HepG2 (cell line): ENCODE data around the gene EMC9. TPM values are rescaled to one million over a fixed set of nuclear protein-coding genes. Genes with fewer than 3 reads are reported as not detected.

Experiments
- EED ChIP-seq: sonication (generic); formaldehyde crosslinking; IDR thresholded peaks from 2 replicates; pipeline ENCODE4 v1.5.0; 2020; ENCODE audit warnings: mild to moderate bottlenecking, missing genetic modification reagents
- GABPB1 ChIP-seq: IDR thresholded peaks from 2 replicates; pipeline ENCODE4 v1.6.1; 2016; ENCODE audit warnings: mild to moderate bottlenecking, missing genetic modification reagents, moderate library complexity, missing compliant biosample characterization
- GATA4 ChIP-seq: sonication (generic); IDR thresholded peaks from 2 replicates; pipeline ENCODE4 v1.6.1; 2016; ENCODE audit warnings: antibody characterized with exemption, low read depth, borderline replicate concordance
- MED1 ChIP-seq: sonication (generic); formaldehyde crosslinking; IDR thresholded peaks from 2 replicates; pipeline ENCODE4 v1.4.0; 2020; ENCODE audit warnings: missing genetic modification reagents
- NFIC ChIP-seq: IDR thresholded peaks from 2 replicates; pipeline ENCODE4 v1.6.1; 2012; ENCODE audit warnings: mild to moderate bottlenecking, low read length, inconsistent platforms
- TCF7 ChIP-seq: sonication (generic); IDR thresholded peaks from 2 replicates; pipeline ENCODE4 v1.6.1; 2016; ENCODE audit warnings: antibody characterized with exemption, low read depth
- TIGD3 ChIP-seq: sonication (generic); formaldehyde crosslinking; IDR thresholded peaks from 2 replicates; pipeline ENCODE4 v1.5.1; 2020; ENCODE audit warnings: mild to moderate bottlenecking, missing genetic modification reagents, borderline replicate concordance
- UBTF ChIP-seq: sonication (generic); formaldehyde crosslinking; IDR thresholded peaks from 2 replicates; pipeline ENCODE4 v1.4.0; 2020; ENCODE audit warnings: mild to moderate bottlenecking, missing genetic modification reagents
- ZBTB10 ChIP-seq: sonication (generic); formaldehyde crosslinking; IDR thresholded peaks from 2 replicates; pipeline ENCODE4 v1.4.0; 2020; ENCODE audit warnings: missing genetic modification reagents, borderline replicate concordance
- ZMYM2 ChIP-seq: sonication (generic); formaldehyde crosslinking; IDR thresholded peaks from 2 replicates; pipeline ENCODE4 v1.8.0; 2022; ENCODE audit warnings: mild to moderate bottlenecking, missing genetic modification reagents
- ZNF142 ChIP-seq: sonication (generic); formaldehyde crosslinking; IDR thresholded peaks from 2 replicates; pipeline ENCODE4 v1.4.0; 2020; ENCODE audit warnings: missing genetic modification reagents
- polyA plus RNA-seq, 8 experiments: library from polyadenylated mRNA; depleted of rRNA in 3 of 8; stranded (reverse) in 7 of 8; unstranded in 1 of 8; fragments of >200 nt; fragmentation: Illumina TruSeq in 4 of 8; extraction: Trizol in 4 of 8; gene quantifications; 2 replicates each; pipeline versions ENCODE4 v1.2.1 to v1.2.3, GENCODE V29; 2011 to 2016; ENCODE audit warnings: low read depth in 4 of 8, missing spikeins in 1 of 8, mixed read lengths in 1 of 8; ENCODE audit not compliant: insufficient read depth in 1 of 8
- total RNA-seq, 5 experiments: library from RNA; depleted of rRNA; stranded (reverse); fragments of >200 nt; fragmentation: Illumina TruSeq; extraction: Trizol; gene quantifications; 2 replicates each; pipeline ENCODE4 v1.2.3, GENCODE V29; 2016; ENCODE audit warnings: low read depth in 1 of 5
- TF ChIP-seq, protein P1 (sequence below): sonication (generic); formaldehyde crosslinking; IDR thresholded peaks from 2 replicates; pipeline ENCODE4 v1.4.0; 2020; ENCODE audit warnings: missing genetic modification reagents

The EMC9 gene
- total and polyA plus RNA-seq, 2 of the 13 experiments (the other 11 are each of a cell fraction or from before 2014, with no cell fraction given), result 60.5 to 78.7 TPM

- TF ChIP-seq ZBTB10 (CRISPR knock-in tag), result peak; percentile 71; the same call in 1 of the 2 replicates
- peak; percentile 97 for TF ChIP-seq MED1 (CRISPR knock-in tag)
- TF ChIP-seq EED (CRISPR knock-in tag), result peak; percentile 100
- peak; percentile 81 for TF ChIP-seq TIGD3 (CRISPR knock-in tag)
- peak; percentile 79; the same call in 1 of the 2 replicates for TF ChIP-seq GATA4
- 0 out of 2 replicates have a peak, but pooled peaks have one; percentile 37 for TF ChIP-seq ZMYM2 (CRISPR knock-in tag)
- TF ChIP-seq, protein P1, sequence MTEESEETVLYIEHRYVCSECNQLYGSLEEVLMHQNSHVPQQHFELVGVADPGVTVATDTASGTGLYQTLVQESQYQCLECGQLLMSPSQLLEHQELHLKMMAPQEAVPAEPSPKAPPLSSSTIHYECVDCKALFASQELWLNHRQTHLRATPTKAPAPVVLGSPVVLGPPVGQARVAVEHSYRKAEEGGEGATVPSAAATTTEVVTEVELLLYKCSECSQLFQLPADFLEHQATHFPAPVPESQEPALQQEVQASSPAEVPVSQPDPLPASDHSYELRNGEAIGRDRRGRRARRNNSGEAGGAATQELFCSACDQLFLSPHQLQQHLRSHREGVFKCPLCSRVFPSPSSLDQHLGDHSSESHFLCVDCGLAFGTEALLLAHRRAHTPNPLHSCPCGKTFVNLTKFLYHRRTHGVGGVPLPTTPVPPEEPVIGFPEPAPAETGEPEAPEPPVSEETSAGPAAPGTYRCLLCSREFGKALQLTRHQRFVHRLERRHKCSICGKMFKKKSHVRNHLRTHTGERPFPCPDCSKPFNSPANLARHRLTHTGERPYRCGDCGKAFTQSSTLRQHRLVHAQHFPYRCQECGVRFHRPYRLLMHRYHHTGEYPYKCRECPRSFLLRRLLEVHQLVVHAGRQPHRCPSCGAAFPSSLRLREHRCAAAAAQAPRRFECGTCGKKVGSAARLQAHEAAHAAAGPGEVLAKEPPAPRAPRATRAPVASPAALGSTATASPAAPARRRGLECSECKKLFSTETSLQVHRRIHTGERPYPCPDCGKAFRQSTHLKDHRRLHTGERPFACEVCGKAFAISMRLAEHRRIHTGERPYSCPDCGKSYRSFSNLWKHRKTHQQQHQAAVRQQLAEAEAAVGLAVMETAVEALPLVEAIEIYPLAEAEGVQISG, result peak; percentile 98
- TF ChIP-seq NFIC, result no peak
- TF ChIP-seq ZNF142 (CRISPR knock-in tag), result peak; percentile 92
- TF ChIP-seq TCF7, result peak; percentile 57; the same call in 1 of the 2 replicates
- peak; percentile 96 for TF ChIP-seq UBTF (CRISPR knock-in tag)
- peak; percentile 99 for TF ChIP-seq GABPB1
Observed at GRCh38 chr14:24188251-24189058, 47.1 kb upstream of the EMC9 start, which contains the start of gene IPO4 (continued).
